ENCODE results near the gene KRTAP19-2. TPM values are rescaled to one million over a fixed set of nuclear protein-coding genes. Genes with fewer than 3 reads are reported as not detected.

The KRTAP19-2 gene, protein sequence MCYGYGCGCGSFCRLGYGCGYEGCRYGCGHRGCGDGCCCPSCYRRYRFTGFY
- not detected in 2 replicates for total RNA-seq

GRCh38 chr21:30487336-30487735 lies at the start of gene KRTAP19-2:
Gene KRTAP19-2 (minus strand): TSS chr21:30487436. CDS start chr21:30487348, 88 bp downstream.

GRCh38 chr21:30502041-30502440 lies 14.8 kb upstream of the KRTAP19-2 start, which contains the start of gene KRTAP19-5:
Gene KRTAP19-5 (minus strand): TSS chr21:30502141. CDS start chr21:30502090, 51 bp downstream.

GRCh38 chr21:30497065-30497464 lies 9.8 kb upstream of the KRTAP19-2 start, which contains the start of gene KRTAP19-4:
Gene KRTAP19-4 (minus strand): TSS chr21:30497165. CDS start chr21:30497110, 55 bp downstream.

DNA sequence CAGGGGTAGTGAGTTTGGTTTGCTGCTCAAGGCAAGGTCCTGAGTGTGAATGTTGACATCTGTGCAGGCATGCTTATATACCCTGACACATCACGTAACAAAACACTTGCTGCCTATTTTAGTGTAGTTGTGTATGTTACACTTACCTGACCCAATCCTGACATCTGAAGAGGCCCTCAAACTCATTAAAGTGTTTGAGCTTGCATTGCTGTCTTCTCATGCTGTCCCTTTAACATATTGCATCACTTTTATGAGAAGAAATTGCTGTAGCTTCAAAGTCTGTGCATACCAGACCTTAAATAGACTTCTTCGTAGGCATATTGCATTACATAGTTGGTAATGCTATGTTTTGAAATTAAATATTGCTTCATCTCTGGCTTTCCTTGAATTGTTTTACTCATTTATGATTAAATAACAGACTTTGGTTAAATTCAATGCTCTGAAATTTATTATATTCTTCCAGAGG lies 4.8 kb upstream of the KRTAP19-2 start, which contains the start of gene KRTAP19-3:
KRTAP19-3 (minus strand) TSS at position 51 of the 466 bp plus-strand sequence. CDS start 56 bp downstream, outside the sequence.

DNA sequence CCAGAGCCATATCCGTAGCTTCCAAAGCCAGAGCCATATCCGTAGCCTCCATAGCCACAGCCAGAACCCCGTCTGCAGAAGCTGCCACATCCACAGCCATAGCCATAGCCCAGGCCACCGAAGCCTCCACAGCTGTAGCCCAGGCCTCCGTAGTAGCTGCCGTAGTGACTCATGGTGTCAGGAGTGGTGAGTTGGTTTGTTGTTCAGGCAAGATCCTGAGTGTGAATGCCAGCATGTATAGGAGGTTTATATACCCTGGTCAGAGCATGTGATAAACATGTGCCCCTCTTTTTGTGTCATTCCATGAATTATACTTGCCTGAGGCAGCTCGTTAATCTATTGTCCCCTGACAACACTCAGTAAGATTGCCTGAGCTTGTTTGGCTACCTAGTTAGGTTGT lies 7.1 kb downstream of the KRTAP19-2 start, which contains the start of gene KRTAP19-1:
KRTAP19-1 (minus strand) TSS at position 223 of the 400 bp plus-strand sequence; CDS start at position 173, 50 bp downstream.

DNA sequence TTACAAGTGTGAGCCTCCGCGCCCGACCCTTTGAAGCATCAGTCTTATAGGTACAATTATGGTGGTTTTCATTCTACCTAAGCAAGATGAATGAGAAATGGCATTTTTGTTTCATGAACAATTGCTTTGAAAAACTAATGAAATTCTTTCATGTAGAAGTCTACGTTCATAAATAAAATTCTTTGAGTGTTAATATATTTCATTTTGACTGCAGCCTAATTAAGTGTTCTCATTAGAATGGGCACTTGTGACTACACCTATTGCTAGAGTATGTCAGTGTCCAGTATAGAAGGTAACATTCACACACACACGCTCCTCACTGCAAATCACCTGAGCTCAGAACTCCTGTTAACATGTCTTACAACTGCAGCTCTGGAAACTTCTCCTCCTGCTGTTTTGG lies 47.3 kb downstream of the KRTAP19-2 start, which contains the start of gene KRTAP15-1:
KRTAP15-1 (plus strand) TSS at position 301 of the 400 bp plus-strand sequence; CDS start at position 354, 53 bp downstream.

Other genes starting within 250 kb of the KRTAP19-2 start
- gene KRTAP24-1, start 204.5 kb downstream of the KRTAP19-2 start, total RNA-seq = not detected in 2 replicates
- not detected in 2 replicates for gene KRTAP25-1, start 197.9 kb downstream of the KRTAP19-2 start, total RNA-seq
- not detected in 2 replicates for gene KRTAP26-1, start 167.1 kb downstream of the KRTAP19-2 start, total RNA-seq
- not detected in 2 replicates for gene KRTAP27-1, start 149.7 kb downstream of the KRTAP19-2 start, total RNA-seq
- not detected in 2 replicates for gene KRTAP23-1, start 138.8 kb downstream of the KRTAP19-2 start, total RNA-seq
- not detected in 2 replicates for gene KRTAP13-2, start 115.2 kb downstream of the KRTAP19-2 start, total RNA-seq
- gene KRTAP13-1, start 91.4 kb downstream of the KRTAP19-2 start, total RNA-seq = not detected in 2 replicates
- not detected in 2 replicates for gene KRTAP13-3, start 61.5 kb downstream of the KRTAP19-2 start, total RNA-seq
- not detected in 2 replicates for gene KRTAP13-4, start 57.2 kb downstream of the KRTAP19-2 start, total RNA-seq
- gene KRTAP15-1, start 47.2 kb downstream of the KRTAP19-2 start, total RNA-seq = not detected in 2 replicates
- gene KRTAP19-1, start 7.1 kb downstream of the KRTAP19-2 start, total RNA-seq = not detected in 2 replicates
- gene KRTAP19-3, start 4.6 kb upstream of the KRTAP19-2 start, total RNA-seq = not detected in 2 replicates
- not detected in 2 replicates for gene KRTAP19-4, start 9.7 kb upstream of the KRTAP19-2 start, total RNA-seq
- gene KRTAP19-5, start 14.7 kb upstream of the KRTAP19-2 start, total RNA-seq = not detected in 2 replicates
- gene KRTAP19-6, start 54.4 kb upstream of the KRTAP19-2 start, total RNA-seq = not detected in 2 replicates
- not detected in 2 replicates for gene KRTAP19-7, start 73.9 kb upstream of the KRTAP19-2 start, total RNA-seq
- not detected in 2 replicates for gene KRTAP22-2, start 103.0 kb upstream of the KRTAP19-2 start, total RNA-seq
- gene KRTAP6-3, start 105.0 kb upstream of the KRTAP19-2 start, total RNA-seq = not detected in 2 replicates
- gene KRTAP6-2, start 111.5 kb upstream of the KRTAP19-2 start, total RNA-seq = not detected in 2 replicates
- gene KRTAP22-1, start 113.7 kb upstream of the KRTAP19-2 start, total RNA-seq = not detected in 2 replicates
- not detected in 2 replicates for gene KRTAP6-1, start 126.5 kb upstream of the KRTAP19-2 start, total RNA-seq
- not detected in 2 replicates for gene KRTAP20-1, start 129.0 kb upstream of the KRTAP19-2 start, total RNA-seq
- gene KRTAP20-4, start 133.2 kb upstream of the KRTAP19-2 start, total RNA-seq = not detected in 2 replicates
- not detected in 2 replicates for gene KRTAP20-2, start 147.8 kb upstream of the KRTAP19-2 start, total RNA-seq
- gene KRTAP20-3, start 155.4 kb upstream of the KRTAP19-2 start, total RNA-seq = not detected in 2 replicates
- not detected in 2 replicates for gene KRTAP21-3, start 231.3 kb upstream of the KRTAP19-2 start, total RNA-seq